Muscle of leg (tissue), 11 donors: ENCODE results near the gene ZC3HAV1. TPM values are rescaled to one million over a fixed set of nuclear protein-coding genes. Genes with fewer than 3 reads are reported as not detected.

ENCODE experiments used
- DNase-seq: peaks from one replicate; pipeline ENCODE4 v3.0.0; 2013
- H3K27ac ChIP-seq: one replicate; pipeline ENCODE4 v1.5.1; 2013; ENCODE audit warnings: mild to moderate bottlenecking, low read length, control low read depth
- H3K27me3 ChIP-seq: one replicate; pipeline ENCODE4 v1.6.1; 2013; ENCODE audit warnings: low read length; ENCODE audit not compliant: control insufficient read depth, insufficient read depth
- H3K36me3 ChIP-seq: one replicate; pipeline ENCODE4 v1.6.1; 2013; ENCODE audit warnings: low read length; ENCODE audit not compliant: control insufficient read depth, insufficient read depth
- H3K4me1 ChIP-seq: one replicate; pipeline ENCODE4 v1.6.1; 2013; ENCODE audit warnings: low read length; ENCODE audit not compliant: control insufficient read depth, insufficient read depth
- H3K4me3 ChIP-seq: one replicate; pipeline ENCODE4 v1.5.1; 2013; ENCODE audit warnings: low read length, control low read depth
- H3K9me3 ChIP-seq: replicated peaks from 2 replicates; pipeline ENCODE4 v1.6.1; 2013; ENCODE audit warnings: low read depth, low read length; ENCODE audit not compliant: control insufficient read depth
- WGBS: methylation state at CpG from one replicate; pipeline ENCODE4 v1.1.5; 2013; ENCODE audit warnings: missing lambda C conversion rate; ENCODE audit not compliant: insufficient coverage; 5-methylcytosine and 5-hydroxymethylcytosine counted together
- polyA plus RNA-seq, 8 donors: library from polyadenylated mRNA; unstranded; fragments of 120-200 nt; gene quantifications; one replicate each; pipeline versions ENCODE4 v1.2.1 to v1.2.3, GENCODE V29; 2013; ENCODE audit warnings: inconsistent platforms in 1 of 8, low replicate concordance in 1 of 8; ENCODE audit not compliant: insufficient read length in 8 of 8, insufficient read depth in 1 of 8
- total RNA-seq: library from RNA; stranded (reverse); fragments of 120-200 nt; gene quantifications from one replicate; pipeline ENCODE4 v1.2.4, GENCODE V29; 2013

ZC3HAV1 gene
- total and polyA plus RNA-seq, 9 donors = 8.0 to 15.4 (median 10.4) TPM

GRCh38 chr7:139044813-139045794 is 64.4 kb downstream of the ZC3HAV1 start:
- H3K4me3 ChIP-seq = no peak overlapping the region
- H3K27ac ChIP-seq = peak overlapping the region; percentile 10
- H3K36me3 ChIP-seq = peaks cover 36% of the 10 kb centered on the region
- no peaks in the 10 kb centered on the region for H3K4me1 ChIP-seq
- no peaks in the 10 kb centered on the region for H3K27me3 ChIP-seq
- DNase-seq = peak; percentile 25
- H3K9me3 ChIP-seq = no peaks in the 10 kb centered on the region
- 89% methylated on average over 2 of the region's 5 CpGs for WGBS

GRCh38 chr7:139043823-139044812 is 65.4 kb downstream of the ZC3HAV1 start:
- Histone ChIP-seq H3K9me3 (no peaks in the 10 kb centered on the region), H3K27ac (no peak overlapping the region), H3K4me3 (no peak overlapping the region), H3K36me3 (peaks cover 28% of the 10 kb centered on the region), H3K4me1 (no peaks in the 10 kb centered on the region), H3K27me3 (no peaks in the 10 kb centered on the region)
- 69% methylated on average over 3 of the region's 14 CpGs for WGBS
- no peak for DNase-seq

GRCh38 chr7:139041378-139042085 is 68.0 kb downstream of the ZC3HAV1 start:
- H3K27ac ChIP-seq = no peak overlapping the region
- H3K9me3 ChIP-seq = no peaks in the 10 kb centered on the region
- no peak overlapping the region for H3K4me3 ChIP-seq
- no peak for DNase-seq
- H3K27me3 ChIP-seq = no peaks in the 10 kb centered on the region
- peaks cover 17% of the 10 kb centered on the region for H3K36me3 ChIP-seq
- WGBS = 23% methylated on average over 6 of the region's 6 CpGs
- H3K4me1 ChIP-seq = no peaks in the 10 kb centered on the region

GRCh38 chr7:139038691-139039090 is 70.8 kb downstream of the ZC3HAV1 start:
- WGBS = 93% methylated on average over 2 of the region's 2 CpGs
- Histone ChIP-seq H3K27me3 (no peaks in the 10 kb centered on the region), H3K9me3 (no peaks in the 10 kb centered on the region), H3K36me3 (peaks cover 7% of the 10 kb centered on the region), H3K4me1 (peaks cover 14% of the 10 kb centered on the region), H3K27ac (no peak overlapping the region), H3K4me3 (no peak overlapping the region)
- no peak for DNase-seq

- H3K9me3 ChIP-seq = no peaks in the 10 kb centered on the region
- no peak for DNase-seq
- H3K36me3 ChIP-seq = peaks cover 12% of the 10 kb centered on the region
- WGBS = 78% methylated on average over 2 of the region's 3 CpGs
- H3K4me1 ChIP-seq = peaks cover 15% of the 10 kb centered on the region
- no peak overlapping the region for H3K4me3 ChIP-seq
- H3K27me3 ChIP-seq = no peaks in the 10 kb centered on the region
- H3K27ac ChIP-seq = no peak overlapping the region
Observed at GRCh38 chr7:139036901-139037300, 72.6 kb downstream of the ZC3HAV1 start.

- H3K27me3 ChIP-seq = no peaks in the 10 kb centered on the region
- WGBS = under 1% methylated on average over 82 of the region's 82 CpGs
- peak; percentile 93 for DNase-seq
- no peaks in the 10 kb centered on the region for H3K9me3 ChIP-seq
- peaks cover 16% of the 10 kb centered on the region for H3K36me3 ChIP-seq
- H3K4me1 ChIP-seq = peaks cover 15% of the 10 kb centered on the region
- peak within 1 kb of the TSS; percentile 74 for H3K27ac ChIP-seq
- peak within 1 kb of the TSS; percentile 69 for H3K4me3 ChIP-seq
Observed at GRCh38 chr7:139035586-139036353, 73.8 kb downstream of the ZC3HAV1 start, which contains the start of gene ZC3HAV1L. TSS of gene ZC3HAV1L (minus strand) at chr7:139036042. CDS start at chr7:139036017, 25 bp downstream.

GRCh38 chr7:139034855-139035585 is 74.5 kb downstream of the ZC3HAV1 start:
- Histone ChIP-seq H3K4me3 (peak overlapping the region; percentile 69), H3K9me3 (no peaks in the 10 kb centered on the region), H3K4me1 (peaks cover 15% of the 10 kb centered on the region), H3K27ac (peak overlapping the region; percentile 65), H3K36me3 (peaks cover 20% of the 10 kb centered on the region), H3K27me3 (no peaks in the 10 kb centered on the region)
- under 1% methylated on average over 42 of the region's 47 CpGs for WGBS
- DNase-seq = no peak

GRCh38 chr7:139034336-139034735 is 75.2 kb downstream of the ZC3HAV1 start:
- 92% methylated on average over 5 of the region's 5 CpGs for WGBS
- no peak for DNase-seq
- Histone ChIP-seq H3K4me1 (peaks cover 15% of the 10 kb centered on the region), H3K36me3 (peaks cover 27% of the 10 kb centered on the region), H3K27ac (no peak overlapping the region), H3K27me3 (no peaks in the 10 kb centered on the region), H3K9me3 (no peaks in the 10 kb centered on the region), H3K4me3 (peak overlapping the region; percentile 69)
